Esophagus muscularis mucosa (tissue), 4 donors: ENCODE measurements around the gene TMEM179. TPM values are rescaled to one million over a fixed set of nuclear protein-coding genes. Genes with fewer than 3 reads are reported as not detected.

ENCODE experiments used
- DNase-seq: peaks from one replicate; pipeline ENCODE4 v3.0.0-alpha.2; 2017; ENCODE audit errors: extremely low spot score
- H3K27ac ChIP-seq, 4 donors: fragments of 200-600 bp; sonication (generic); replicated peaks in 1 of 4; 1 replicate in 3 of 4; 2 replicates in 1 of 4; pipeline ENCODE4 v1.5.1; 2016 to 2019; ENCODE audit warnings: mild to moderate bottlenecking in 1 of 4
- H3K27me3 ChIP-seq, 4 donors: fragments of 200-600 bp; sonication (generic); one replicate each; pipeline versions ENCODE4 v1.5.1 to v1.6.0; 2016 to 2019
- H3K36me3 ChIP-seq, 4 donors: fragments of 200-600 bp; sonication (generic); one replicate each; pipeline ENCODE4 v1.5.1; 2016 to 2019
- H3K4me1 ChIP-seq, 4 donors: fragments of 200-600 bp; sonication (generic); one replicate each; pipeline ENCODE4 v1.5.1; 2016 to 2019
- H3K4me3 ChIP-seq, 4 donors: fragments of 200-600 bp; sonication (generic); 1 replicate in 2 of 4; 2 replicates in 2 of 4; pipeline ENCODE4 v1.5.1; 2016 to 2019; ENCODE audit warnings: mild to moderate bottlenecking in 4 of 4, moderate library complexity in 1 of 4
- H3K9me3 ChIP-seq, 4 donors: fragments of 200-600 bp; sonication (generic); 1 replicate in 3 of 4; 2 replicates in 1 of 4; pipeline ENCODE4 v1.5.1; 2016 to 2019
- EP300 ChIP-seq: sonication (generic); formaldehyde crosslinking; IDR thresholded peaks from one replicate; pipeline ENCODE4 v1.6.1; 2017; ENCODE audit warnings: antibody characterized with exemption
- POLR2A ChIP-seq: fragments of 450-650 bp; IDR thresholded peaks from one replicate; pipeline ENCODE4 v1.6.1; 2017; ENCODE audit warnings: antibody characterized with exemption, moderate library complexity, mild to moderate bottlenecking, low read depth
- POLR2AphosphoS5 ChIP-seq, 2 donors: sonication (generic); formaldehyde crosslinking; IDR thresholded peaks; one replicate each; pipeline ENCODE4 v1.6.1; 2017; ENCODE audit warnings: antibody characterized with exemption in 2 of 2
- WGBS: methylation state at CpG from one replicate; pipeline ENCODE4 v1.1.5; 2018; 5-methylcytosine and 5-hydroxymethylcytosine counted together
- intact Hi-C: fragments of 100-400 bp; cut with DNase I; formaldehyde crosslinking; loops from one replicate; pipeline ENCODE4 v1.15.1; 2023
- total RNA-seq, 4 donors: library from RNA; depleted of rRNA; stranded (reverse); fragments of >200 nt; gene quantifications; one replicate each; pipeline versions ENCODE4 v1.1.0 to v1.2.1, GENCODE V29; 2016
- TF ChIP-seq, protein P1 (sequence below), 3 experiments: fragments of 200-600 bp in 2 of 3; fragments of 450-650 bp in 1 of 3; sonication (generic) in 2 of 3; IDR thresholded peaks; one replicate each; pipeline ENCODE4 v1.5.1; 2017 to 2019; ENCODE audit warnings: antibody characterized with exemption in 3 of 3, mild to moderate bottlenecking in 2 of 3, moderate library complexity in 1 of 3

Gene TMEM179
- total RNA-seq, 4 donors from 2014 or later = 1.4 to 4.2 (median 1.9) TPM

DNA sequence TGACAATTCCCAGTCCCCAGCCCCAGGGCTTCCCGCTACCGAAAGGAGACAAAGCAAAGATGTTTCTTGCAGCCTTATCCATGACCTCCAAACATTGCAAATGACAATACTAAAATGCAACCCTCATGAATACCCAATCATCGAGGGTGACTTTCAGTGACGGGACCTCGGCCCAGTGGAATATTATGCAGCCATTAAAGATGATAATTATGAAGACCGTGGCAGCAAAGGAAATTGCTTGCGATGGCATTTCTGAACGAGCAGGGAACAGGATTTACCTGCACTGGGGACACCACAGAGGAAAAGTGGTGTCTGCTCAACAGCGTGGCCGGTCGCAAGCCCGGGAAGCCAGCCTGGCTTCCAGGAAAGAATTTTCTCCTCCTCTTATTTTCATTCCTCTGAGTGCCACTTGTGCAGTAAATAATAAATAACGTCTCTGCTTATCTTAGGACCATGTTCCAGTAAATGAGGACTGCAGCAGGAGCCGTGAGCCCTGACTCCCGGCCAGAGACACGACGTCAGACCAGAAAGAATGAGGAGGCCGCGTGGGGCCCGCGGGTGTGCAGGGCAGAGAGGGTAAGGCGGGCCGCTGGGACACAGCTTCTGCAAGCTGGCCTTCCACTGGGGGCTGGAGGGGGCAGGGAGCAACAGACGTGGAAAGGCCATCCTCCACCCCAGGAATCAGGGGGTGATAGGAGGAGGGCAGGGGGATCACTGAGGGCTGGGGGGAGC is 18.4 kb downstream of the TMEM179 start:
- Histone ChIP-seq H3K36me3 (peaks cover 0 to 28% (median 0%) of the 10 kb centered on the region in 4 donors), H3K27me3 (peaks cover 0 to 73% (median 0%) of the 10 kb centered on the region in 4 donors), H3K4me1 (peaks cover 16 to 32% (median 20%) of the 10 kb centered on the region in 4 donors), H3K4me3 (no peak overlapping the region), H3K27ac (no peak overlapping the region), H3K9me3 (no peaks in the 10 kb centered on the region)
- intact Hi-C loops = no loop called here
- DNase-seq = no peak
- WGBS = 76% methylated on average over 24 of the region's 24 CpGs
- no peak for TF ChIP-seq EP300
- no peak for TF ChIP-seq POLR2AphosphoS5 (IDR thresholded peaks at IDR 0.05)
- TF ChIP-seq, protein P1, sequence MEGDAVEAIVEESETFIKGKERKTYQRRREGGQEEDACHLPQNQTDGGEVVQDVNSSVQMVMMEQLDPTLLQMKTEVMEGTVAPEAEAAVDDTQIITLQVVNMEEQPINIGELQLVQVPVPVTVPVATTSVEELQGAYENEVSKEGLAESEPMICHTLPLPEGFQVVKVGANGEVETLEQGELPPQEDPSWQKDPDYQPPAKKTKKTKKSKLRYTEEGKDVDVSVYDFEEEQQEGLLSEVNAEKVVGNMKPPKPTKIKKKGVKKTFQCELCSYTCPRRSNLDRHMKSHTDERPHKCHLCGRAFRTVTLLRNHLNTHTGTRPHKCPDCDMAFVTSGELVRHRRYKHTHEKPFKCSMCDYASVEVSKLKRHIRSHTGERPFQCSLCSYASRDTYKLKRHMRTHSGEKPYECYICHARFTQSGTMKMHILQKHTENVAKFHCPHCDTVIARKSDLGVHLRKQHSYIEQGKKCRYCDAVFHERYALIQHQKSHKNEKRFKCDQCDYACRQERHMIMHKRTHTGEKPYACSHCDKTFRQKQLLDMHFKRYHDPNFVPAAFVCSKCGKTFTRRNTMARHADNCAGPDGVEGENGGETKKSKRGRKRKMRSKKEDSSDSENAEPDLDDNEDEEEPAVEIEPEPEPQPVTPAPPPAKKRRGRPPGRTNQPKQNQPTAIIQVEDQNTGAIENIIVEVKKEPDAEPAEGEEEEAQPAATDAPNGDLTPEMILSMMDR (IDR thresholded peaks at IDR 0.05) = no peak
- TF ChIP-seq POLR2A = no peak

DNA sequence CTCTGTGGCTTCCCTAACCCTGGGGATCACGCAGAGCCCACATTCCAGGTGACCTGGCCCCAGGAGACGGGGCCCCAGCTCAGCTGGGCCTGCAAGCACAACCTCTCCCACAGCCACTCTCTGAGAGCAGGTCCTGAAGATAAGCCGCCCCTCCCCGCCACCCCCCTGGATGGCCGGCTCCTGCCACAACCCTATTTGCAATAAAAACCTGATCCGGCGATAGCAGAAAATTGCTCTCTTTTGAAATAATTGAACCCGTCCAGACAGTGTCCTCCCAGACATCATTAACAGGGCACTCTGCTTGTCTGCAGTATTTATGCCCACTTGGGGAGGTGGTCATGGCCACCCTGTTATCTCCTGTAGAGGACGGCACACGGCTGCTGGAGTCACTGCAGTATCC is 20.0 kb downstream of the TMEM179 start:
- intact Hi-C loops = no loop called here
- Histone ChIP-seq H3K36me3 (peaks cover 0 to 25% (median 0%) of the 10 kb centered on the region in 4 donors), H3K4me1 (peaks cover 21 to 35% (median 33%) of the 10 kb centered on the region in 4 donors), H3K4me3 (no peak overlapping the region), H3K27me3 (peaks cover 0 to 63% (median 0%) of the 10 kb centered on the region in 4 donors), H3K27ac (no peak overlapping the region), H3K9me3 (no peaks in the 10 kb centered on the region)
- 78% methylated on average over 10 of the region's 10 CpGs for WGBS
- TF ChIP-seq, protein P1 (IDR thresholded peaks at IDR 0.05) = no peak
- TF ChIP-seq EP300 = no peak
- no peak for TF ChIP-seq POLR2A
- no peak for TF ChIP-seq POLR2AphosphoS5 (IDR thresholded peaks at IDR 0.05)
- DNase-seq = no peak

DNA sequence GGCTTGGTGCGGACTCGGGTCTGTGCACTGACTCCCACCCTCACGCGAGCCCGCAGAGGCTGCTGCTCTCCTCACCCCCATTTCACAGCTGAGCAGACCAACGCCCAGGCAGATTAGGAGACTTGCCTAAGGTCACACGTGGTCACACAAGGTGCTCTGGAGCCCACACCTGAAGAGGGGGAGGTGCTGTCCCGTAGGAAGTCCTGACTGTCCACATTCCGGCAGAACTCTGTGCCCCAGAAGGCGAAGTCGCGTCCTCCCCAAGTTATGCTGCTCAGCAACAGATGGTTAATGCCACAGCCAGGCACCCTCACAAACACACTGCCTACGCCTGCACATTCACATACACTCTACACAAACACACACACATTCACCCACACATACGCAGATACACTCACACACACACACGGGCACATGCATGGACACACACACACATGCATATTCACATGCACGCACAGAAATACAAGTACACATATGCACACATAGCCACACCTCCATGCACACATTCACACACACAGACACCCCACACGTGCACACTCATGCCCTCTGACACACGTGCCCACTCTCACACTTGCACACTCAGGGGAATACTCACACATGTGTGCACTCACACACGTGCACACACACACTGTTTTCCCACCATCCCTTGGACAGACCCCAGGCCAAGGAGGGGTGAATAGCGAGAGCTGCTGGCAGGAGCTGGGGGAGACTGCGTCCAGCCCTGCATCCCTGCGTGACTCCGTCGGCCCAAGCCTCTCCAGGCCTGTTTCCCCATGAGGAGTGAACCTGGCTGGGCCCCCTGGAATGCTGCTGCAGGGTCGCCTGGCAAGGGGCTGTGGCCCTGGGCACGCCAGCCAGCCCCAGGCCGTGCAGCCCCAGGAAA is 20.9 kb downstream of the TMEM179 start:
- WGBS = 83% methylated on average over 19 of the region's 27 CpGs
- H3K36me3 ChIP-seq = peaks cover 0 to 16% (median 0%) of the 10 kb centered on the region in 4 donors
- intact Hi-C loops = no loop called here
- no peak overlapping the region for H3K4me3 ChIP-seq
- peaks cover 24 to 40% (median 38%) of the 10 kb centered on the region in 4 donors for H3K4me1 ChIP-seq
- peaks cover 0 to 63% (median 0%) of the 10 kb centered on the region in 4 donors for H3K27me3 ChIP-seq
- no peaks in the 10 kb centered on the region for H3K9me3 ChIP-seq
- H3K27ac ChIP-seq = no peak overlapping the region
- no peak for DNase-seq
- TF ChIP-seq, protein P1 (IDR thresholded peaks at IDR 0.05) = no peak
- TF ChIP-seq POLR2A = no peak
- no peak for TF ChIP-seq POLR2AphosphoS5 (IDR thresholded peaks at IDR 0.05)
- TF ChIP-seq EP300 = no peak

DNA sequence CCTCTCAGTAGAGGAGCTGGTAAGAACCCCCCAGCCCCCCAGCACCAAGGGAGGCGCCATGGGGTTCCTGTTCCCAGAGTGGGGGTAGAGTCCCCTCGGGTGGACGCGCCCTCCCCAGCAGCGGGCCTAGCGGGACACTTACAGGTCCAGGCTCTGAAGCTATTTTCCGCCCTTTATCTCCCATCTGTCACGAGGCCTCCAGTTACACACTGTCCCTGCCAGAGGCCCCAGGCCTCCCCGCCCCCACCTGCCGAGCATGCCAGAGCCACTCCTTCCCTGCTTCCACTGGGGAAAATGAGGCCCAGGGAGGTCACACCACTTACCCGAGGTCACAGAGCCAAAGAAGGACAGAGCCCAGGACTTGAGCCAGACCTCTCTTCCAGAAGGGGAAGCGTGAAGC is 21.9 kb downstream of the TMEM179 start:
- no peak overlapping the region for H3K27ac ChIP-seq
- H3K4me1 ChIP-seq = peaks cover 24 to 41% (median 39%) of the 10 kb centered on the region in 4 donors
- no peak overlapping the region for H3K4me3 ChIP-seq
- no peaks in the 10 kb centered on the region for H3K9me3 ChIP-seq
- intact Hi-C loops = no loop called here
- TF ChIP-seq, protein P1 (IDR thresholded peaks at IDR 0.05) = no peak
- no peak for TF ChIP-seq POLR2A
- no peak for TF ChIP-seq EP300
- TF ChIP-seq POLR2AphosphoS5 (IDR thresholded peaks at IDR 0.05) = no peak
- H3K36me3 ChIP-seq = peaks cover 0 to 6% (median 0%) of the 10 kb centered on the region in 4 donors
- DNase-seq = no peak
- peaks cover 0 to 63% (median 0%) of the 10 kb centered on the region in 4 donors for H3K27me3 ChIP-seq
- WGBS = 69% methylated on average over 11 of the region's 12 CpGs
